BLaER1 (cell line): ENCODE results near the gene PRKG1.
"Not testable (repeated sequence)": the region's sequence is repeated elsewhere in the genome, so short reads cannot be mapped to it uniquely, and the experiment has no call there.

Source experiments
- H3K27ac ChIP-seq: shearing (Covaris generic); formaldehyde crosslinking; 2 replicates; pipeline ENCODE4 v1.8.1; 2022
- H3K27me3 ChIP-seq: shearing (Covaris generic); formaldehyde crosslinking; 2 replicates; pipeline ENCODE4 v1.8.1; 2022
- H3K36me3 ChIP-seq: shearing (Covaris generic); formaldehyde crosslinking; 2 replicates; pipeline ENCODE4 v1.8.1; 2022
- H3K4me1 ChIP-seq: shearing (Covaris generic); formaldehyde crosslinking; 2 replicates; pipeline ENCODE4 v1.8.1; 2022
- H3K4me2 ChIP-seq: shearing (Covaris generic); formaldehyde crosslinking; 2 replicates; pipeline ENCODE4 v1.8.1; 2022
- H3K4me3 ChIP-seq: shearing (Covaris generic); formaldehyde crosslinking; 2 replicates; pipeline ENCODE4 v1.8.1; 2022
- H3K9ac ChIP-seq: shearing (Covaris generic); formaldehyde crosslinking; 2 replicates; pipeline ENCODE4 v1.8.1; 2022
- H3K9me3 ChIP-seq: shearing (Covaris generic); formaldehyde crosslinking; 2 replicates; pipeline ENCODE4 v1.8.1; 2022
- H4K20me1 ChIP-seq: shearing (Covaris generic); formaldehyde crosslinking; 2 replicates; pipeline ENCODE4 v1.8.1; 2022
- Cebpa-rat ChIP-seq: shearing (Covaris generic); IDR thresholded peaks from 2 replicates; pipeline ENCODE4 v1.8.1; 2022

The PRKG1 gene

GRCh38 chr10:51743146-51743545 is 668.9 kb downstream of the PRKG1 start:
- Histone ChIP-seq H3K4me1 (peaks cover 21% of the 10 kb centered on the region), H4K20me1 (no peaks in the 10 kb centered on the region), H3K9me3 (no peaks in the 10 kb centered on the region), H3K9ac (no peak overlapping the region), H3K4me3 (no peak overlapping the region), H3K27ac (no peak overlapping the region), H3K36me3 (no peaks in the 10 kb centered on the region), H3K27me3 (no peaks in the 10 kb centered on the region), H3K4me2 (peak overlapping the region; percentile 56)
- TF ChIP-seq Cebpa-rat: no peak

- no peaks in the 10 kb centered on the region for H3K36me3 ChIP-seq
- no peaks in the 10 kb centered on the region for H3K9me3 ChIP-seq
- H3K27ac ChIP-seq: no peak overlapping the region
- H3K4me1 ChIP-seq: peaks cover 21% of the 10 kb centered on the region
- no peaks in the 10 kb centered on the region for H4K20me1 ChIP-seq
- no peaks in the 10 kb centered on the region for H3K27me3 ChIP-seq
- H3K4me2 ChIP-seq: peak overlapping the region; percentile 26
- no peak overlapping the region for H3K4me3 ChIP-seq
- no peak for TF ChIP-seq Cebpa-rat
- H3K9ac ChIP-seq: no peak overlapping the region
Measured at GRCh38 chr10:51744235-51745000, 670.1 kb downstream of the PRKG1 start.

GRCh38 chr10:51745397-51745796 is 671.1 kb downstream of the PRKG1 start:
- H3K4me3 ChIP-seq: no peak overlapping the region
- no peaks in the 10 kb centered on the region for H4K20me1 ChIP-seq
- no peak overlapping the region for H3K9ac ChIP-seq
- H3K27me3 ChIP-seq: no peaks in the 10 kb centered on the region
- H3K4me1 ChIP-seq: peaks cover 21% of the 10 kb centered on the region
- no peaks in the 10 kb centered on the region for H3K36me3 ChIP-seq
- no peak overlapping the region for H3K4me2 ChIP-seq
- H3K9me3 ChIP-seq: no peaks in the 10 kb centered on the region
- H3K27ac ChIP-seq: no peak overlapping the region
- no peak for TF ChIP-seq Cebpa-rat

GRCh38 chr10:51747216-51747615 is 672.9 kb downstream of the PRKG1 start:
- H3K36me3 ChIP-seq: no peaks in the 10 kb centered on the region
- H4K20me1 ChIP-seq: no peaks in the 10 kb centered on the region
- H3K9me3 ChIP-seq: no peaks in the 10 kb centered on the region
- H3K4me1 ChIP-seq: peaks cover 21% of the 10 kb centered on the region
- no peak for TF ChIP-seq Cebpa-rat
- H3K4me3 ChIP-seq: no peak overlapping the region
- H3K9ac ChIP-seq: no peak overlapping the region
- no peaks in the 10 kb centered on the region for H3K27me3 ChIP-seq
- H3K27ac ChIP-seq: no peak overlapping the region
- H3K4me2 ChIP-seq: no peak overlapping the region

GRCh38 chr10:51748959-51749358 is 674.7 kb downstream of the PRKG1 start:
- H3K4me2 ChIP-seq: no peak overlapping the region
- H3K9ac ChIP-seq: no peak overlapping the region

GRCh38 chr10:51758366-51758765 is 684.1 kb downstream of the PRKG1 start:
- H4K20me1 ChIP-seq: no peaks in the 10 kb centered on the region
- H3K9me3 ChIP-seq: no peaks in the 10 kb centered on the region
- no peak overlapping the region for H3K4me2 ChIP-seq
- no peak overlapping the region for H3K27ac ChIP-seq
- no peak for TF ChIP-seq Cebpa-rat
- H3K4me3 ChIP-seq: no peak overlapping the region
- no peak overlapping the region for H3K9ac ChIP-seq
- H3K27me3 ChIP-seq: no peaks in the 10 kb centered on the region
- H3K36me3 ChIP-seq: no peaks in the 10 kb centered on the region
- no peaks in the 10 kb centered on the region for H3K4me1 ChIP-seq

More at GRCh38 chr10:51748959-51749358, 674.7 kb downstream of the PRKG1 start:
- Histone ChIP-seq H3K36me3 (no peaks in the 10 kb centered on the region), H3K9me3 (no peaks in the 10 kb centered on the region), H3K4me3 (no peak overlapping the region), H3K27ac (no peak overlapping the region), H3K27me3 (no peaks in the 10 kb centered on the region), H4K20me1 (no peaks in the 10 kb centered on the region), H3K4me1 (peaks cover 6% of the 10 kb centered on the region)
- TF ChIP-seq Cebpa-rat: no peak

GRCh38 chr10:51758838-51759237 is 684.6 kb downstream of the PRKG1 start:
- not testable (repeated sequence) for H3K27me3 ChIP-seq, H3K9me3 ChIP-seq, H3K4me1 ChIP-seq, H4K20me1 ChIP-seq, H3K9ac ChIP-seq, H3K4me3 ChIP-seq, H3K4me2 ChIP-seq, H3K27ac ChIP-seq, H3K36me3 ChIP-seq

GRCh38 chr10:51759896-51760534 is 685.7 kb downstream of the PRKG1 start:
- H3K4me2 ChIP-seq: no peak overlapping the region
- TF ChIP-seq Cebpa-rat: no peak
- H3K9ac ChIP-seq: no peak overlapping the region
- no peaks in the 10 kb centered on the region for H3K27me3 ChIP-seq
- no peak overlapping the region for H3K4me3 ChIP-seq
- no peaks in the 10 kb centered on the region for H3K9me3 ChIP-seq
- H3K27ac ChIP-seq: no peak overlapping the region
- no peaks in the 10 kb centered on the region for H4K20me1 ChIP-seq
- no peaks in the 10 kb centered on the region for H3K4me1 ChIP-seq
- H3K36me3 ChIP-seq: no peaks in the 10 kb centered on the region

GRCh38 chr10:51760864-51761640 is 686.8 kb downstream of the PRKG1 start:
- H3K9ac ChIP-seq: no peak overlapping the region
- no peaks in the 10 kb centered on the region for H3K9me3 ChIP-seq
- H3K27me3 ChIP-seq: no peaks in the 10 kb centered on the region
- TF ChIP-seq Cebpa-rat: no peak
- H3K4me2 ChIP-seq: no peak overlapping the region
- H3K27ac ChIP-seq: no peak overlapping the region
- H3K36me3 ChIP-seq: no peaks in the 10 kb centered on the region
- H3K4me1 ChIP-seq: no peaks in the 10 kb centered on the region
- no peaks in the 10 kb centered on the region for H4K20me1 ChIP-seq
- no peak overlapping the region for H3K4me3 ChIP-seq

GRCh38 chr10:51763746-51764145 is 689.5 kb downstream of the PRKG1 start:
- Histone ChIP-seq H3K4me2 (no peak overlapping the region), H3K27ac (no peak overlapping the region), H3K9ac (no peak overlapping the region), H3K9me3 (no peaks in the 10 kb centered on the region), H3K27me3 (no peaks in the 10 kb centered on the region), H4K20me1 (no peaks in the 10 kb centered on the region), H3K36me3 (no peaks in the 10 kb centered on the region), H3K4me3 (no peak overlapping the region), H3K4me1 (no peaks in the 10 kb centered on the region)
- no peak for TF ChIP-seq Cebpa-rat
